ENCODE data around the gene SPATA24. TPM values are rescaled to one million over a fixed set of nuclear protein-coding genes. Genes with fewer than 3 reads are reported as not detected.

The SPATA24 gene
- total and polyA plus RNA-seq, 2 of the 13 experiments (the other 11 are each of a cell fraction or from before 2014, with no cell fraction given): 6.0 to 11.1 TPM

DNA sequence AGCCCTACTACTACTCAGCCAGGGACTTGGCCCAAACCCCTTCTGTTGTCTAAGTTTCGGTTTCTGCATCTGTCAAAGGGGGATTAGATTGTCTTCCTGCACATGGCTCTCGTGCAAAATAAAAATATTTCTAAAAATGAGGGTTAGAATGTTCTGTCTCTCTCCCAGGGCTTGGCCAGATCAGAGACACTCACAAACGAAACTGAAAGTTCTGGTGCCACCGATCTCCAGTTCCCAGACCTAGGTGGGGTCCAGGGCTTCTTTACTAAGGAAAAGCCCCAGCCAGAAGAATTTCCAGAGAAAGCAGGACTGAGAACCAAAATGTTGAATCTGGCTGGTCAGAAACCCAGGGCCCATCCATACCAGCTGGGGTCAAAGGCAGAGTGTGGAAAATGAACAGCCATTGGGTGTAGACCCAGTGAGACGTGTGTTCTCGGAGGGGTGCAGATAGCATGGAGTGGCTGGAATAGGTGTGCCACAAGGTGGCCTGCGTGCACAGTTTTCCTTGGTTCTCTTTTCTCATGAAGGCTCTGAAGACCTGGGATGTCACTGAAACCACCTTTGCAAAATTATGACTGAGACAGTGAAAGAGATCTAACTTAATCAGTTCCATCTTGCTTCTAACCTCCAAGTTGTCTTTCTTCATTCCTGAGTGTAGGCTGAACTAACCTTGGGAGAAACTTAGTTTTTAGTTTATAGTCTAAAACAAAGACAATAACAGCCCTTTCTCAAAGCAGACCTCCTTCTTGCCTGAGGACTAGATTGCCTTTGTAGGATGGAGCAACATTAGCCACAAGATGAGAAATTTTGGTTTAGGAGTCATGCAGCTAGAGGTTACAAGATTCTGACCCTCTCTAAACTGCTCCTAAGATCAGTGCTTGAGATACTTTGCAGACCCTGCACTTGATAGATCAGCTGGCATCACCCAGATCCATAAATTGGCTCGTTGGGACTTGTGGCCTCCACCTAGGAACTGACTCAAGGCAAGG is 18.5 kb downstream of the SPATA24 start (continued):
- TF ChIP-seq, protein P1, sequence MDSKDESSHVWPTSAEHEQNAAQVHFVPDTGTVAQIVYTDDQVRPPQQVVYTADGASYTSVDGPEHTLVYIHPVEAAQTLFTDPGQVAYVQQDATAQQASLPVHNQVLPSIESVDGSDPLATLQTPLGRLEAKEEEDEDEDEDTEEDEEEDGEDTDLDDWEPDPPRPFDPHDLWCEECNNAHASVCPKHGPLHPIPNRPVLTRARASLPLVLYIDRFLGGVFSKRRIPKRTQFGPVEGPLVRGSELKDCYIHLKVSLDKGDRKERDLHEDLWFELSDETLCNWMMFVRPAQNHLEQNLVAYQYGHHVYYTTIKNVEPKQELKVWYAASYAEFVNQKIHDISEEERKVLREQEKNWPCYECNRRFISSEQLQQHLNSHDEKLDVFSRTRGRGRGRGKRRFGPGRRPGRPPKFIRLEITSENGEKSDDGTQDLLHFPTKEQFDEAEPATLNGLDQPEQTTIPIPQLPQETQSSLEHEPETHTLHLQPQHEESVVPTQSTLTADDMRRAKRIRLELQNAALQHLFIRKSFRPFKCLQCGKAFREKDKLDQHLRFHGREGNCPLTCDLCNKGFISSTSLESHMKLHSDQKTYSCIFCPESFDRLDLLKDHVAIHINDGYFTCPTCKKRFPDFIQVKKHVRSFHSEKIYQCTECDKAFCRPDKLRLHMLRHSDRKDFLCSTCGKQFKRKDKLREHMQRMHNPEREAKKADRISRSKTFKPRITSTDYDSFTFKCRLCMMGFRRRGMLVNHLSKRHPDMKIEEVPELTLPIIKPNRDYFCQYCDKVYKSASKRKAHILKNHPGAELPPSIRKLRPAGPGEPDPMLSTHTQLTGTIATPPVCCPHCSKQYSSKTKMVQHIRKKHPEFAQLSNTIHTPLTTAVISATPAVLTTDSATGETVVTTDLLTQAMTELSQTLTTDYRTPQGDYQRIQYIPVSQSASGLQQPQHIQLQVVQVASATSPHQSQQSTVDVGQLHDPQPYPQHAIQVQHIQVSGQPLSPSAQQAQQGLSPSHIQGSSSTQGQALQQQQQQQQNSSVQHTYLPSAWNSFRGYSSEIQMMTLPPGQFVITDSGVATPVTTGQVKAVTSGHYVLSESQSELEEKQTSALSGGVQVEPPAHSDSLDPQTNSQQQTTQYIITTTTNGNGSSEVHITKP (CRISPR knock-in tag; IDR thresholded peaks at IDR 0.05; ENCODE audit: low read depth): 0 out of 2 replicates have a peak, but pooled peaks have one; percentile 47
- TF ChIP-seq ZSCAN25 (CRISPR knock-in tag; IDR thresholded peaks at IDR 0.05) (no peak), KDM2A (CRISPR knock-in tag; IDR thresholded peaks at IDR 0.05; ENCODE audit: borderline replicate concordance, low read depth) (0 out of 2 replicates have a peak, but pooled peaks have one; percentile 55), ZNF431 (CRISPR knock-in tag; IDR thresholded peaks at IDR 0.05; ENCODE audit: borderline replicate concordance, low read depth) (no peak), ZNF597 (CRISPR knock-in tag; IDR thresholded peaks at IDR 0.05) (no peak), PHF21A (CRISPR knock-in tag; IDR thresholded peaks at IDR 0.05) (no peak; the same call in 1 of the 2 replicates), EED (CRISPR knock-in tag; IDR thresholded peaks at IDR 0.05) (no peak), ZNF747 (CRISPR knock-in tag; IDR thresholded peaks at IDR 0.05; ENCODE audit: borderline replicate concordance) (no peak), BCL3 (CRISPR knock-in tag; IDR thresholded peaks at IDR 0.05) (no peak), GATA4 (IDR thresholded peaks at IDR 0.05; ENCODE audit: borderline replicate concordance, low read depth) (no peak), ZNF652 (CRISPR knock-in tag; IDR thresholded peaks at IDR 0.05; ENCODE audit: borderline replicate concordance, low read depth) (peak; percentile 48; the same call in 1 of the 2 replicates), DPF2 (CRISPR knock-in tag; IDR thresholded peaks at IDR 0.05; ENCODE audit: borderline replicate concordance, low read depth) (no peak), SP5 (CRISPR knock-in tag; IDR thresholded peaks at IDR 0.05; ENCODE audit: borderline replicate concordance, low read depth) (0 out of 2 replicates have a peak, but pooled peaks have one; percentile 26), SMYD3 (CRISPR knock-in tag; IDR thresholded peaks at IDR 0.05) (no peak), ZSCAN20 (CRISPR knock-in tag; IDR thresholded peaks at IDR 0.05; ENCODE audit: borderline replicate concordance) (no peak), FLYWCH1 (CRISPR knock-in tag; IDR thresholded peaks at IDR 0.05) (no peak), ZNF562 (CRISPR knock-in tag; IDR thresholded peaks at IDR 0.05; ENCODE audit: borderline replicate concordance) (no peak)
- TF ChIP-seq, protein P2, sequence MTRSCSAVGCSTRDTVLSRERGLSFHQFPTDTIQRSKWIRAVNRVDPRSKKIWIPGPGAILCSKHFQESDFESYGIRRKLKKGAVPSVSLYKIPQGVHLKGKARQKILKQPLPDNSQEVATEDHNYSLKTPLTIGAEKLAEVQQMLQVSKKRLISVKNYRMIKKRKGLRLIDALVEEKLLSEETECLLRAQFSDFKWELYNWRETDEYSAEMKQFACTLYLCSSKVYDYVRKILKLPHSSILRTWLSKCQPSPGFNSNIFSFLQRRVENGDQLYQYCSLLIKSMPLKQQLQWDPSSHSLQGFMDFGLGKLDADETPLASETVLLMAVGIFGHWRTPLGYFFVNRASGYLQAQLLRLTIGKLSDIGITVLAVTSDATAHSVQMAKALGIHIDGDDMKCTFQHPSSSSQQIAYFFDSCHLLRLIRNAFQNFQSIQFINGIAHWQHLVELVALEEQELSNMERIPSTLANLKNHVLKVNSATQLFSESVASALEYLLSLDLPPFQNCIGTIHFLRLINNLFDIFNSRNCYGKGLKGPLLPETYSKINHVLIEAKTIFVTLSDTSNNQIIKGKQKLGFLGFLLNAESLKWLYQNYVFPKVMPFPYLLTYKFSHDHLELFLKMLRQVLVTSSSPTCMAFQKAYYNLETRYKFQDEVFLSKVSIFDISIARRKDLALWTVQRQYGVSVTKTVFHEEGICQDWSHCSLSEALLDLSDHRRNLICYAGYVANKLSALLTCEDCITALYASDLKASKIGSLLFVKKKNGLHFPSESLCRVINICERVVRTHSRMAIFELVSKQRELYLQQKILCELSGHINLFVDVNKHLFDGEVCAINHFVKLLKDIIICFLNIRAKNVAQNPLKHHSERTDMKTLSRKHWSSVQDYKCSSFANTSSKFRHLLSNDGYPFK (CRISPR knock-in tag; IDR thresholded peaks at IDR 0.05; ENCODE audit: borderline replicate concordance): no peak; the same call in 1 of the 2 replicates

Data from HepG2 (cell line).